Measurements from ENCODE around the gene COL4A4.
A peak's percentile ranks its signal among the peaks of the same experiment; 100 is the strongest.

Gene COL4A4

DNA sequence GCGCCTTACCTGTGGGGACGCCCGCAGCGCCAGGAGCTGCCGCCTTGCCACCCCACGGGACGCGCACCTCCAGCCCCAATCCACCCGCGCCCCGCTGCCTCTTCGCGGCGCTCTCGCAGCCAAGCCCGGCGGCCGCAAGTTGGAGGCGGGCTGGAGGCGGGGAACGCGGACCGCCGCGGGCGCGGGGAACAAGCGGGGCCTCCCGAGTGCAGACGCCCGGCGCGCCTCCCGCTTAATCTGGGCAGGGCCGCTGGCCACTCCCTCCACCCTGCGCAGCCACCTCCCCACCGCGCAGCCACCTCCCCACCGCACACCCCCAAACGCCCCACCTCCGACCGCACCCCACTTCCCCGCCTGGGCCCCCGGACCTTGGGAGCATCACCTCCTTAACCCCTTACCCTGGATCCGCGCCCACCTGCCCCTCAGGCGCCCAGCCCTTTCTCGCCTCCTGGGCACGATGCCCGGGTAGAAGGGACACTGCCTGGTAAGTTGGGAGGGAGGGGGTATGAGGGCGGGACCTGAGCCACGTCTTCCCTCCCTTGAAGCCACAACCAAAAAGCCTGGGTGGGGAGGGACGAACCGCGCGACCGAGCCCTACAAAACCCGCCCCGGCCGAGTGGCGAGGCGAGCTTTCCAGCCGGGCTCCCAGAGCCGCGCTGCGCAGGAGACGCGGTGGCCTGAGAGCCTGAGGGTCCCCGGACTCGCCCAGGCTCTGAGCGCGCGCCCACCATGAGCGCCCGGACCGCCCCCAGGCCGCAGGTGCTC is at the start of gene COL4A4, which contains the start of gene COL4A3:
COL4A4 (minus strand) TSS at position 208 of the 765 bp plus-strand sequence. CDS start 16,722 bp downstream, outside the sequence.
COL4A3 (plus strand) TSS at position 627 of the 765 bp plus-strand sequence; CDS start at position 730, 103 bp downstream.
- H3K27me3 ChIP-seq (ENCODE audit: insufficient read depth, low read length), result peaks cover 67% of the 10 kb centered on the region
- peaks cover 14% of the 10 kb centered on the region for H3K4me1 ChIP-seq (ENCODE audit: insufficient read depth, low read length)
- peak within 1 kb of the TSS; percentile 63 for H2AFZ ChIP-seq (ENCODE audit: low read depth, low read length)
- peak within 1 kb of the TSS; percentile 6 for H3K4me3 ChIP-seq (ENCODE audit: low read length)
- H3K36me3 ChIP-seq (ENCODE audit: insufficient read depth, low read length), result no peaks in the 10 kb centered on the region
- no peaks in the 10 kb centered on the region for H3K9me3 ChIP-seq (ENCODE audit: low read length)

DNA sequence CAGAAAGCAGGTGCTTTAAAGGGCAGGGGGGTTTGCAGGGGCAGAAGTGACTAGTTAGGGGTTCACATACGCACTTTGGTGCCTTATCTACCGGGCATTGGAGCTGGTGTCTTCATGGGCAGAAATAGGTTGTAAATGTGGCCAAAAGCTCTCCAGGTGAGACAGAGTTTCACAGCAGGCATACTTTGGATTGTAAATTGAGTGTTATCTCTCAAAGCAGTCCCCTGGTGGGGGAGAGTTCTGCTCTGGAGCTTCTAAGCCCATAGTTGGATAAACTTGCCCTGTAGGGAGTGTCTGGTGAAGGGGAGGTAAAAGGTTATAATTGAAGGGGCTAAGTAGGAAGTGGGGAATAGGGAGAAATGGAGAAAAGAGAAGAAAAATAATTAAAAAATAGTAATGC is 43.6 kb upstream of the COL4A4 start:
- H3K36me3 ChIP-seq (ENCODE audit: insufficient read depth, low read length), result no peaks in the 10 kb centered on the region
- H3K4me3 ChIP-seq (ENCODE audit: low read length), result no peak overlapping the region
- no peaks in the 10 kb centered on the region for H3K9me3 ChIP-seq (ENCODE audit: low read length)
- no peak overlapping the region for H2AFZ ChIP-seq (ENCODE audit: low read depth, low read length)
- no peaks in the 10 kb centered on the region for H3K4me1 ChIP-seq (ENCODE audit: insufficient read depth, low read length)
- peaks cover 3% of the 10 kb centered on the region for H3K27me3 ChIP-seq (ENCODE audit: insufficient read depth, low read length)

- Histone ChIP-seq H3K9me3 (ENCODE audit: low read length) (no peaks in the 10 kb centered on the region), H3K27me3 (ENCODE audit: insufficient read depth, low read length) (peaks cover 3% of the 10 kb centered on the region), H3K4me1 (ENCODE audit: insufficient read depth, low read length) (no peaks in the 10 kb centered on the region), H2AFZ (ENCODE audit: low read depth, low read length) (no peak overlapping the region), H3K4me3 (ENCODE audit: low read length) (no peak overlapping the region), H3K36me3 (ENCODE audit: insufficient read depth, low read length) (no peaks in the 10 kb centered on the region)
These were observed 42.4 kb upstream of the COL4A4 start for GRCh38 chr2:227206406-227206805.

DNA sequence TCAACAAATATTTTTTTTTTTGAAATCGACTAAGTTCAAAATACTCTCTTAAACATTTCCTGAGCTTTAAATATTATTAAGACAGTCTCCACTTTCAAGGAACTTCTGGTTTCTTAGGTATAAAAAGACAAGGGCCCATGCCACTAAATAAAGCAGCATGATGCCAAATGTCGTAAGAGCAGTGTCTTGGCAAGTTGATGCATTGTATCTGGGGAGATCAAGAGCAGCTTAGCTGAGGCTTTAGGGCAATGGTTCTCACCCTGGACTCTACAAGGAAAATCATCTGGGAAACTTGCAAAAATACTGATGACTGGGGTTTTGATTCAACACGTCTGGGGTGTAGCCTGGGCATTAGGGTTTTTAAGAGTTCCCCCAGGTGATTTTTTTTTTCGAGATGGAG is 41.7 kb upstream of the COL4A4 start:
- Histone ChIP-seq H2AFZ (ENCODE audit: low read depth, low read length) (no peak overlapping the region), H3K4me1 (ENCODE audit: insufficient read depth, low read length) (no peaks in the 10 kb centered on the region), H3K27me3 (ENCODE audit: insufficient read depth, low read length) (peaks cover 3% of the 10 kb centered on the region), H3K9me3 (ENCODE audit: low read length) (no peaks in the 10 kb centered on the region), H3K4me3 (ENCODE audit: low read length) (no peak overlapping the region), H3K36me3 (ENCODE audit: insufficient read depth, low read length) (no peaks in the 10 kb centered on the region)

- Histone ChIP-seq H3K36me3 (ENCODE audit: insufficient read depth, low read length) (no peaks in the 10 kb centered on the region), H3K9me3 (ENCODE audit: low read length) (no peaks in the 10 kb centered on the region), H3K4me3 (ENCODE audit: low read length) (no peak overlapping the region), H3K27me3 (ENCODE audit: insufficient read depth, low read length) (peaks cover 3% of the 10 kb centered on the region), H2AFZ (ENCODE audit: low read depth, low read length) (no peak overlapping the region), H3K4me1 (ENCODE audit: insufficient read depth, low read length) (no peaks in the 10 kb centered on the region)
These were observed 40.4 kb upstream of the COL4A4 start for GRCh38 chr2:227204452-227204851.

GRCh38 chr2:227201771-227202170 is 37.8 kb upstream of the COL4A4 start:
- no peaks in the 10 kb centered on the region for H3K9me3 ChIP-seq (ENCODE audit: low read length)

DNA sequence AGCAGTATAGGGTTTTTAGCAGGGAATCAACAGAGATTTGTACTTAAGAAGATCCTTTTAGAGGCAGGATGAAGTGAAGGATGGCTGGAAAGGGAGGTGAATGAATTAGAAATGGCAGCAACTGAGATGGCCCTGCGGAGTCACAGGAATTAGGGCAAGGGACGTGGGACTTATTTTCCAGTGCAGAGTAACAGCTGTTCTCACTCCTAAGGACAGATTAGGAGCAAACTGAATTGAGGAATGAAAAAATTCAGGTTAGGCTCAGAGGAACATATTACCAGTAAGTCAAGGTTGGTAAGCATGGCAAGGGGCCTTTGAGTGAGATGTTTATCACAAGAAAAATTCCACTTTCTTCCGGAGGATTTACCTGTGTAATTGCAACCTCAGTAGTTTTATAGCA is 34.9 kb upstream of the COL4A4 start:
- H3K36me3 ChIP-seq (ENCODE audit: insufficient read depth, low read length), result no peaks in the 10 kb centered on the region
- no peak overlapping the region for H3K4me3 ChIP-seq (ENCODE audit: low read length)
- no peaks in the 10 kb centered on the region for H3K27me3 ChIP-seq (ENCODE audit: insufficient read depth, low read length)
- no peaks in the 10 kb centered on the region for H3K4me1 ChIP-seq (ENCODE audit: insufficient read depth, low read length)
- H2AFZ ChIP-seq (ENCODE audit: low read depth, low read length), result no peak overlapping the region
- no peaks in the 10 kb centered on the region for H3K9me3 ChIP-seq (ENCODE audit: low read length)

More at GRCh38 chr2:227201771-227202170, 37.8 kb upstream of the COL4A4 start:
- Histone ChIP-seq H3K27me3 (ENCODE audit: insufficient read depth, low read length) (no peaks in the 10 kb centered on the region), H3K36me3 (ENCODE audit: insufficient read depth, low read length) (no peaks in the 10 kb centered on the region), H2AFZ (ENCODE audit: low read depth, low read length) (no peak overlapping the region), H3K4me1 (ENCODE audit: insufficient read depth, low read length) (no peaks in the 10 kb centered on the region), H3K4me3 (ENCODE audit: low read length) (no peak overlapping the region)

- Histone ChIP-seq H2AFZ (ENCODE audit: low read depth, low read length) (no peak overlapping the region), H3K36me3 (ENCODE audit: insufficient read depth, low read length) (no peaks in the 10 kb centered on the region), H3K4me3 (ENCODE audit: low read length) (no peak overlapping the region), H3K4me1 (ENCODE audit: insufficient read depth, low read length) (no peaks in the 10 kb centered on the region), H3K9me3 (ENCODE audit: low read length) (no peaks in the 10 kb centered on the region), H3K27me3 (ENCODE audit: insufficient read depth, low read length) (no peaks in the 10 kb centered on the region)
These were observed 30.2 kb upstream of the COL4A4 start for GRCh38 chr2:227194219-227194618.

GRCh38 chr2:227192491-227192890 is 28.5 kb upstream of the COL4A4 start:
- H3K4me3 ChIP-seq (ENCODE audit: low read length), result no peak overlapping the region
- no peak overlapping the region for H2AFZ ChIP-seq (ENCODE audit: low read depth, low read length)
- H3K36me3 ChIP-seq (ENCODE audit: insufficient read depth, low read length), result no peaks in the 10 kb centered on the region
- H3K9me3 ChIP-seq (ENCODE audit: low read length), result no peaks in the 10 kb centered on the region
- no peaks in the 10 kb centered on the region for H3K27me3 ChIP-seq (ENCODE audit: insufficient read depth, low read length)
- H3K4me1 ChIP-seq (ENCODE audit: insufficient read depth, low read length), result no peaks in the 10 kb centered on the region

GRCh38 chr2:227191367-227191766 is 27.4 kb upstream of the COL4A4 start:
- H3K36me3 ChIP-seq (ENCODE audit: insufficient read depth, low read length), result no peaks in the 10 kb centered on the region
- no peaks in the 10 kb centered on the region for H3K9me3 ChIP-seq (ENCODE audit: low read length)
- H3K4me1 ChIP-seq (ENCODE audit: insufficient read depth, low read length), result no peaks in the 10 kb centered on the region
- H3K27me3 ChIP-seq (ENCODE audit: insufficient read depth, low read length), result no peaks in the 10 kb centered on the region
- H2AFZ ChIP-seq (ENCODE audit: low read depth, low read length), result no peak overlapping the region
- no peak overlapping the region for H3K4me3 ChIP-seq (ENCODE audit: low read length)

DNA sequence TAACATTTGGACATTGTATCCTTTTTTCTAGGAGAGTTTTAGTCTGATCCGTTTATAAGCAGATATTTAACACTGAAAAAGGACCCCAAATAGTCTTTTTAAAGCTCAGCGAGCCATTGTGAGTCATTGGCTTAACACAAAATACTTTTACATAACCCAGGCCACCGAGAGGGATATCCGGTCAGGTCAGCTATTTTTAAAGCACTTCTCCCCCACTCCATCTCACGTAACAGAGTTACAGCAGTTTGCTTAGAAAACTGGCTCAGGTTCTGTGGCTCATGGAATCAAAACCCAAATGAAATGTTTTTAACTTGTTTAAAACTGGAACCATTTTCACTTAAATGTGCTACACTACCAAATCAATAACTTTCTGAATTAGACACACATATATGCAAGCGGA is 24.3 kb upstream of the COL4A4 start:
- Histone ChIP-seq H2AFZ (ENCODE audit: low read depth, low read length) (no peak overlapping the region), H3K4me1 (ENCODE audit: insufficient read depth, low read length) (no peaks in the 10 kb centered on the region), H3K36me3 (ENCODE audit: insufficient read depth, low read length) (no peaks in the 10 kb centered on the region), H3K9me3 (ENCODE audit: low read length) (no peaks in the 10 kb centered on the region), H3K27me3 (ENCODE audit: insufficient read depth, low read length) (no peaks in the 10 kb centered on the region), H3K4me3 (ENCODE audit: low read length) (no peak overlapping the region)

- Histone ChIP-seq H3K27me3 (ENCODE audit: insufficient read depth, low read length) (no peaks in the 10 kb centered on the region), H3K9me3 (ENCODE audit: low read length) (no peaks in the 10 kb centered on the region), H3K4me3 (ENCODE audit: low read length) (no peak overlapping the region), H3K4me1 (ENCODE audit: insufficient read depth, low read length) (no peaks in the 10 kb centered on the region), H2AFZ (ENCODE audit: low read depth, low read length) (no peak overlapping the region), H3K36me3 (ENCODE audit: insufficient read depth, low read length) (no peaks in the 10 kb centered on the region)
These were observed 22.7 kb upstream of the COL4A4 start for GRCh38 chr2:227186751-227187150.

DNA sequence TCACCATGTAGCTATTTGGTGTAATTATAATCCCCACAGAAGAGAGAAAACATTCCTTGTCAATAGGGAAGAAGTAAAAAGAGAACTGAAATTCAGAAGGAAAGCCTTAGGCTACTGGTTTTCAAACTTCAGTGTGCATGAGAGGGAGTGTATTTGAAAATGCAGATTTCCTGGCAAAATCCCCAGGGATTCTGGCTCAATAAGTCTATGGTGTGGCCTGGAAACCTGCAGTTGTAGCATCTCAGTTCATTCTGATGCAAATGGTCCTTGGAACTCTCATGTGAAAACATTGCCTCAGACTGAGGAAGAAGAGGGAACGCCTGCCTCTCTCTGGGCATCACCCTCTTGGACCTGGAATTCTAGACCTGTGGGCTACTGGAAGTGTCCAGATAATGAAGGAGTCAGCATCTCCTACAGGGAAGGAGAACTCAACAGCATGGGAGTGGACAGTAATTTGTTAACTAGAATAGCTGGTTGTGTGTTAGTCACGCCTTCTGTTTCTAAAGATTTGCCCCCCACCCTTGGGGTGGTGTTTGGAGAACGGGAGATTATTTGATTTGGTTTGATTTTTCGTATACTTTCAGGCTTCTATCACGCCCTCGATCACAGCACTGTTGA is 21.7 kb upstream of the COL4A4 start:
- Histone ChIP-seq H3K4me1 (ENCODE audit: insufficient read depth, low read length) (no peaks in the 10 kb centered on the region), H3K9me3 (ENCODE audit: low read length) (no peaks in the 10 kb centered on the region), H3K36me3 (ENCODE audit: insufficient read depth, low read length) (no peaks in the 10 kb centered on the region), H3K27me3 (ENCODE audit: insufficient read depth, low read length) (no peaks in the 10 kb centered on the region), H2AFZ (ENCODE audit: low read depth, low read length) (no peak overlapping the region), H3K4me3 (ENCODE audit: low read length) (no peak overlapping the region)

Data from neuron (in vitro differentiated cells).